GM23248 (cell line): ENCODE results near the gene PRUNE2. TPM values are rescaled to one million over a fixed set of nuclear protein-coding genes. Genes with fewer than 3 reads are reported as not detected.
A peak's percentile ranks its signal among the peaks of the same experiment; 100 is the strongest.
"Not testable (repeated sequence)": the region's sequence is repeated elsewhere in the genome, so short reads cannot be mapped to it uniquely, and the experiment has no call there.

ENCODE experiments used
- DNase-seq: peaks from one replicate; pipeline ENCODE4 v3.0.0-alpha.2; 2015
- H2AFZ ChIP-seq: fragments of 200-600 bp; sonication (generic); 2 replicates; pipeline ENCODE4 v1.6.1; 2016; ENCODE audit warnings: antibody characterized with exemption
- H3F3A ChIP-seq: fragments of 200-600 bp; sonication (generic); 2 replicates; pipeline ENCODE4 v1.6.1; 2016; ENCODE audit warnings: mild to moderate bottlenecking, antibody characterized with exemption, mixed run types; ENCODE audit not compliant: insufficient read depth
- H3K27ac ChIP-seq: fragments of 200-600 bp; sonication (generic); 2 replicates; pipeline ENCODE4 v1.5.1; 2016; ENCODE audit warnings: mild to moderate bottlenecking
- H3K27me3 ChIP-seq: fragments of 200-600 bp; sonication (generic); replicated peaks from 2 replicates; pipeline ENCODE4 v1.6.1; 2016; ENCODE audit warnings: mild to moderate bottlenecking; ENCODE audit not compliant: insufficient read depth
- H3K36me3 ChIP-seq: fragments of 200-600 bp; sonication (generic); 2 replicates; pipeline ENCODE4 v1.6.1; 2016; ENCODE audit warnings: low read depth, mild to moderate bottlenecking
- H3K4me1 ChIP-seq: fragments of 200-600 bp; sonication (generic); 2 replicates; pipeline ENCODE4 v1.6.1; 2016; ENCODE audit warnings: mild to moderate bottlenecking; ENCODE audit not compliant: insufficient read depth
- H3K4me2 ChIP-seq: fragments of 200-600 bp; sonication (generic); one replicate; pipeline ENCODE4 v1.6.1; 2016; ENCODE audit warnings: mild to moderate bottlenecking; ENCODE audit not compliant: unreplicated experiment
- H3K4me3 ChIP-seq: fragments of 200-600 bp; sonication (generic); 2 replicates; pipeline ENCODE4 v1.5.1; 2016; ENCODE audit warnings: mild to moderate bottlenecking
- H3K79me2 ChIP-seq: fragments of 200-600 bp; sonication (generic); 2 replicates; pipeline ENCODE4 v1.6.1; 2016; ENCODE audit warnings: mild to moderate bottlenecking; ENCODE audit not compliant: insufficient read depth
- H3K9ac ChIP-seq: fragments of 200-600 bp; sonication (generic); 2 replicates; pipeline ENCODE4 v1.6.1; 2016; ENCODE audit warnings: mild to moderate bottlenecking
- H3K9me2 ChIP-seq: fragments of 200-600 bp; sonication (generic); 2 replicates; pipeline ENCODE4 v1.6.1; 2016; ENCODE audit warnings: mixed run types, mild to moderate bottlenecking, moderate library complexity; ENCODE audit not compliant: insufficient read depth
- H3K9me3 ChIP-seq: fragments of 200-600 bp; sonication (generic); one replicate; pipeline ENCODE4 v1.6.1; 2017; ENCODE audit warnings: low read depth
- H4K20me1 ChIP-seq: fragments of 200-600 bp; sonication (generic); 2 replicates; pipeline ENCODE4 v1.6.0; 2016; ENCODE audit not compliant: insufficient read depth
- EZH2 ChIP-seq: fragments of 200-600 bp; sonication (generic); IDR thresholded peaks from 2 replicates; pipeline ENCODE4 v1.6.1; 2018; ENCODE audit warnings: antibody characterized with exemption, mild to moderate bottlenecking; ENCODE audit not compliant: insufficient read depth, poor library complexity, severe bottlenecking
- EZH2phosphoT487 ChIP-seq: fragments of 200-600 bp; sonication (generic); IDR thresholded peaks from 2 replicates; pipeline ENCODE4 v1.6.1; 2018; ENCODE audit warnings: antibody characterized with exemption, moderate library complexity, mild to moderate bottlenecking, low read depth; ENCODE audit not compliant: insufficient read depth
- WGBS, 2 experiments: methylation state at CpG; one replicate each; pipeline ENCODE4 v1.1.6; 2015 to 2017; ENCODE audit warnings: low lambda C conversion rate in 2 of 2, low coverage in 1 of 2; ENCODE audit errors: missing lambda C conversion rate in 2 of 2; 5-methylcytosine and 5-hydroxymethylcytosine counted together
- in situ Hi-C: fragments of 300-500 bp; cut with MboI; formaldehyde crosslinking; loops from 2 replicates; pipeline ENCODE4 v1.15.0; 2020
- polyA plus RNA-seq: library from polyadenylated mRNA; unstranded; fragments of >200 nt; fragmentation: Nextera tagmentation; extraction: Ambion mirVana; gene quantifications from 2 replicates; pipeline ENCODE4 v1.2.1, GENCODE V29; 2016
- total RNA-seq: library from RNA; depleted of rRNA; stranded (reverse); fragments of >200 nt; shearing (Covaris generic); gene quantifications from 2 replicates; pipeline ENCODE4 v1.2.3, GENCODE V29; 2014; rRNA removed

PRUNE2 gene, protein sequence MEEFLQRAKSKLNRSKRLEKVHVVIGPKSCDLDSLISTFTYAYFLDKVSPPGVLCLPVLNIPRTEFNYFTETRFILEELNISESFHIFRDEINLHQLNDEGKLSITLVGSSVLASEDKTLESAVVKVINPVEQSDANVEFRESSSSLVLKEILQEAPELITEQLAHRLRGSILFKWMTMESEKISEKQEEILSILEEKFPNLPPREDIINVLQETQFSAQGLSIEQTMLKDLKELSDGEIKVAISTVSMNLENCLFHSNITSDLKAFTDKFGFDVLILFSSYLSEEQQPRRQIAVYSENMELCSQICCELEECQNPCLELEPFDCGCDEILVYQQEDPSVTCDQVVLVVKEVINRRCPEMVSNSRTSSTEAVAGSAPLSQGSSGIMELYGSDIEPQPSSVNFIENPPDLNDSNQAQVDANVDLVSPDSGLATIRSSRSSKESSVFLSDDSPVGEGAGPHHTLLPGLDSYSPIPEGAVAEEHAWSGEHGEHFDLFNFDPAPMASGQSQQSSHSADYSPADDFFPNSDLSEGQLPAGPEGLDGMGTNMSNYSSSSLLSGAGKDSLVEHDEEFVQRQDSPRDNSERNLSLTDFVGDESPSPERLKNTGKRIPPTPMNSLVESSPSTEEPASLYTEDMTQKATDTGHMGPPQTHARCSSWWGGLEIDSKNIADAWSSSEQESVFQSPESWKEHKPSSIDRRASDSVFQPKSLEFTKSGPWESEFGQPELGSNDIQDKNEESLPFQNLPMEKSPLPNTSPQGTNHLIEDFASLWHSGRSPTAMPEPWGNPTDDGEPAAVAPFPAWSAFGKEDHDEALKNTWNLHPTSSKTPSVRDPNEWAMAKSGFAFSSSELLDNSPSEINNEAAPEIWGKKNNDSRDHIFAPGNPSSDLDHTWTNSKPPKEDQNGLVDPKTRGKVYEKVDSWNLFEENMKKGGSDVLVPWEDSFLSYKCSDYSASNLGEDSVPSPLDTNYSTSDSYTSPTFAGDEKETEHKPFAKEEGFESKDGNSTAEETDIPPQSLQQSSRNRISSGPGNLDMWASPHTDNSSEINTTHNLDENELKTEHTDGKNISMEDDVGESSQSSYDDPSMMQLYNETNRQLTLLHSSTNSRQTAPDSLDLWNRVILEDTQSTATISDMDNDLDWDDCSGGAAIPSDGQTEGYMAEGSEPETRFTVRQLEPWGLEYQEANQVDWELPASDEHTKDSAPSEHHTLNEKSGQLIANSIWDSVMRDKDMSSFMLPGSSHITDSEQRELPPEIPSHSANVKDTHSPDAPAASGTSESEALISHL (N-terminal part only)
- total RNA-seq (6.8 and 8.8 TPM in 2 replicates), polyA plus RNA-seq (2.0 and 2.8 TPM in 2 replicates)

GRCh38 chr9:76905791-76906646 lies at the start of gene PRUNE2:
TSS of gene PRUNE2 (minus strand) at chr9:76906114. CDS start at chr9:76905963, 151 bp downstream.
- TF ChIP-seq EZH2, result no peak
- no peak for TF ChIP-seq EZH2phosphoT487
- H2AFZ ChIP-seq, result peak within 1 kb of the TSS; percentile 66
- H3K4me2 ChIP-seq, result peak within 1 kb of the TSS; percentile 79
- H3K9me3 ChIP-seq, result no peaks in the 10 kb centered on the region
- peak within 1 kb of the TSS; percentile 71 for H3K4me3 ChIP-seq
- H3K9ac ChIP-seq, result no peak within 1 kb of the TSS
- no peaks in the 10 kb centered on the region for H4K20me1 ChIP-seq
- peak; percentile 83 for DNase-seq
- H3K9me2 ChIP-seq, result no peaks in the 10 kb centered on the region
- no peaks in the 10 kb centered on the region for H3K36me3 ChIP-seq
- H3K27ac ChIP-seq, result no peak within 1 kb of the TSS
- WGBS, 2 experiments, result 2 to 4% methylated on average over 66 to 79 of the region's 79 CpGs
- H3K4me1 ChIP-seq, result 0 out of 2 replicates have a peak, but pooled peaks cover 10% of the 10 kb centered on the region
- H3K27me3 ChIP-seq, result peaks cover 25% of the 10 kb centered on the region; the same call in 1 of the 2 replicates
- H3K79me2 ChIP-seq, result no peaks in the 10 kb centered on the region
- in situ Hi-C loops, result no loop called here
- 0 out of 2 replicates have a peak, but pooled peaks cover 23% of the 10 kb centered on the region for H3F3A ChIP-seq

DNA sequence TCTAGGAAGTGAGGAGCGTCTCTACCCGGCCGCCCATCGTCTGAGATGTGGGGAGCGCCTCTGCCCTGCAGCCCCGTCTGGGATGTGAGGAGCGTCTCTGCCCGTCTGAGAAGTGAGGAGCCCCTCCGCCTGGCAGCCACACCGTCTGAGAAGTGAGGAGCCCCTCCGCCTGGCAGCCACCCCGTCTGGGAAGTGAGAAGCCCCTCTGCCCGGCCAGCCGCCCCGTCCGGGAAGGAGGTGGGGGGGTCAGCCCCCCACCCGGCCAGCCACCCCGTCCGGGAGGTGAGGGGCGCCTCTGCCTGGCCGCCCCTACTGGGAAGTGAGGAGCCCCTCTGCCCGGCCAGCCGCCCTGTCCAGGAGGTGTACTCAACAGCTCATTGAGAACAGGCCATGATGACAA lies 49.5 kb upstream of the PRUNE2 start:
- DNase-seq, H3K9ac ChIP-seq, in situ Hi-C loops, H3K27me3 ChIP-seq, H3K9me3 ChIP-seq, H3K36me3 ChIP-seq, H3K4me2 ChIP-seq, H3F3A ChIP-seq, H2AFZ ChIP-seq, H4K20me1 ChIP-seq, H3K79me2 ChIP-seq, H3K4me3 ChIP-seq, H3K27ac ChIP-seq, H3K9me2 ChIP-seq, H3K4me1 ChIP-seq: not testable (repeated sequence)
- 79 to 84% methylated on average over 11 to 23 of the region's 23 CpGs for WGBS, 2 experiments

DNA sequence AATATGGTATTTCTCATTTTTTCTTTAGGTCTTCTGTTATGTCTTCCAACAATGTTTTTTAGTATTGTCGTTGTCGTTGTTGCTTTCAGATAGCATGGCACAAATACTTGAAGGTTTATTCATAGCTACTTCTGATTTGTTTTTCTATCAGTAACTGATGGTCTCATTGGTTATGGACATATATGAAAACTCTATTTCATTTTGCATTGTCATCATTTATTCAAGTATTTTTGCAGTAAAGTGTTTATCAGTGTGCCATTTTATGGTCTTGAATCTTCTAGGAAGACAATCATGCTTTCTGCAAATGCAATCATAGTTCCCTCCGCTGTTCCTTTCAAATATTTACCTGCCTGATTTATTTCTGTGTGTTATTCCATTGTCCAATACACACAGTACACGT lies 44.0 kb upstream of the PRUNE2 start:
- Histone ChIP-seq H3K9ac (no peak overlapping the region), H3K27ac (no peak overlapping the region), H3K9me2 (no peaks in the 10 kb centered on the region), H3K4me2 (no peak overlapping the region), H3K79me2 (no peaks in the 10 kb centered on the region), H3F3A (no peaks in the 10 kb centered on the region), H4K20me1 (no peaks in the 10 kb centered on the region), H3K4me1 (no peaks in the 10 kb centered on the region), H3K4me3 (no peak overlapping the region), H3K36me3 (no peaks in the 10 kb centered on the region), H3K27me3 (peaks cover 2% of the 10 kb centered on the region; the same call in 1 of the 2 replicates), H2AFZ (no peak overlapping the region), H3K9me3 (no peaks in the 10 kb centered on the region)
- 48 to 49% methylated on average over 4 of the region's 4 CpGs for WGBS, 2 experiments
- DNase-seq, result no peak
- TF ChIP-seq EZH2phosphoT487, result no peak
- TF ChIP-seq EZH2, result no peak
- in situ Hi-C loops, result no loop called here
